ENCODE results near the gene ABLIM3.

DNA sequence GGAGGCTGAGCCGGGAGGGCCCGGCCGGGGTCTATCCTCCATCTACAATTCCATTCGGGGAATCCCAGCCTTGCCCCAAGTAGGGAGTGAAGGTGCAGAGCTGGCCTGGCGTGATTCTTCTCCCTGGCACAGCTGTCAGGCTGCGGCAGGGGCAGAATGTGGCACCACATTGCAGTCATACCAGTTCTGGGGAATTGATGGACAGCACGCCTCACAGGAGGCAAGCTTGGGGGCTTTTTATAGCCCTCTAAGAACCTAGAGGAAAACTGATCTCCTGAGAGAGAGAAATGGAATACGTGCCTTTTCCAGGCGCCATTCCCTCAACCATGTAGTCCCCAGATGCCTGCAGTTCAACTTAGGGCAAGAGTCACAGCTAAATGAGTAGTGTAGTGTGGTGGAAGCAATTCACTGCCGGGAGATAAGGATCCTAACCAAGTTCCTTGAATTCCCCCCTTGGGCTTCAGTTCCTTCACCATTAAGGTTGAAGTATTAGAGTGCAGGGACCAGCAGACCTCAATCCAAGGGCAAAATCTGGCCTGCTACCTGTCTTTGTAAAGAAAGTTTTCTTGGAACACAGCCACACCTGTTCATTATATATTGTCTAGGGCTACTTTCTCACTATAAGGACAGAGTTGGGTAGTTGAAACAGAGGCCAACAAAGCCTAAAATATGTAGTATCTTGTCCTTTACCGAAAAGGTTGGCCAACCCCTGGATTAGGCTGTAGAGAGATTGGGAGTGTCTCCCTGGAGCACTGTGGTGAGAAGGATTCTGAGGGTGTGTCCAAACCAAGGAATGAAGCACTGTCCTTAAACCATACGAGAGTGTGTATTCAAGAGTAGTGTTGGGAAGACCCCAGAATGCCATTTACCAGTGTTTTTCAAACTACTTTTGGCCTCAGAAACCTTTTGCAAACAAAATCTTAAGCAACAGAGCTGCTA, 141.0 kb downstream of the ABLIM3 start:
- no peak for TF ChIP-seq EZH2 (IDR thresholded peaks at IDR 0.05)
- TF ChIP-seq, protein P1, sequence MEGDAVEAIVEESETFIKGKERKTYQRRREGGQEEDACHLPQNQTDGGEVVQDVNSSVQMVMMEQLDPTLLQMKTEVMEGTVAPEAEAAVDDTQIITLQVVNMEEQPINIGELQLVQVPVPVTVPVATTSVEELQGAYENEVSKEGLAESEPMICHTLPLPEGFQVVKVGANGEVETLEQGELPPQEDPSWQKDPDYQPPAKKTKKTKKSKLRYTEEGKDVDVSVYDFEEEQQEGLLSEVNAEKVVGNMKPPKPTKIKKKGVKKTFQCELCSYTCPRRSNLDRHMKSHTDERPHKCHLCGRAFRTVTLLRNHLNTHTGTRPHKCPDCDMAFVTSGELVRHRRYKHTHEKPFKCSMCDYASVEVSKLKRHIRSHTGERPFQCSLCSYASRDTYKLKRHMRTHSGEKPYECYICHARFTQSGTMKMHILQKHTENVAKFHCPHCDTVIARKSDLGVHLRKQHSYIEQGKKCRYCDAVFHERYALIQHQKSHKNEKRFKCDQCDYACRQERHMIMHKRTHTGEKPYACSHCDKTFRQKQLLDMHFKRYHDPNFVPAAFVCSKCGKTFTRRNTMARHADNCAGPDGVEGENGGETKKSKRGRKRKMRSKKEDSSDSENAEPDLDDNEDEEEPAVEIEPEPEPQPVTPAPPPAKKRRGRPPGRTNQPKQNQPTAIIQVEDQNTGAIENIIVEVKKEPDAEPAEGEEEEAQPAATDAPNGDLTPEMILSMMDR (IDR thresholded peaks at IDR 0.05), result no peak
